ENCODE data around the gene THSD7B.

Gene THSD7B

DNA sequence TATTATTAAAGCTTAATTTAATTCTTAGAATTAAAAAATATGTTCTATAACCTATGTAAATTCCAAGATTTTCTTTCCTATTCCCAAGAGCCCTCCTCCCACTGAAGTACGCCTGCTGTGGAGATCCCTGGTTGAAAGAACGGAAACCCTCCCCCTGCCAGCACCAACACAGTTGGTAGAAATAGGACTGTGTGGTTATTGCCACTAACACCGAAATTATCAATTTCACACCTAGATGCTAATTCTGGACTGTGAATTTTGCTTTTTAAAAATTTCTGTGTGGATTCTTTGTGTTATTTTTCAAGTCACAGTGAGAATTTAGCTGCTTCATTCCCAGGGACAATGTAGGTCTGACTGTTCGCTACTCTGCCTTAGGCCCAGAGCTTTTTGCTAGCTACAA is 893.1 kb downstream of the THSD7B start:
- H3K27me3 Mint-ChIP-seq (ENCODE audit: low read depth): no peaks in the 10 kb centered on the region
- H3K9me3 Mint-ChIP-seq: peaks cover 1% of the 10 kb centered on the region
- no peak overlapping the region for H3K4me3 Mint-ChIP-seq

DNA sequence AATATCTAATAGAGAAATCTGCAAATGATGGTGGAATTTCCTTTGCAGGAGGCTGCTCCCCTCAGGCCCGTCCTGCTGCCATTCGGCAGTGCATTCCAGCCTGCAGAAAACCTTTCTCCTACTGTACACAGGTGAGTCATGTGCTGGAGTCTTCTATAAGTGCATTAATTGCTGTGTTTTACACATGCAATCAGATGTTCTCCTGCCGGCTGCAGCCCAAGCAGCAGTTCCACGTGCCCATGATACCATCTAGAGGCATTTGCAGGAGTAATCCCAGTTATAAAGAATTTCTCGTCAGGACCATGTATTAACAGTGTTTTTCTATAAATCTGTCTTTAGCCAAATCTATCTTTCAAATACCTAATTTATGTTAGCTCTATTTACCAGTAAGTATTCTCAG is 894.3 kb downstream of the THSD7B start:
- H3K4me1 Mint-ChIP-seq: no peaks in the 10 kb centered on the region
- no peaks in the 10 kb centered on the region for H3K9me3 Mint-ChIP-seq
- no peaks in the 10 kb centered on the region for H3K27me3 Mint-ChIP-seq (ENCODE audit: low read depth)
- no peaks in the 10 kb centered on the region for H3K36me3 Mint-ChIP-seq (ENCODE audit: low read depth)
- no peak overlapping the region for H3K27ac Mint-ChIP-seq
- H3K4me3 Mint-ChIP-seq: no peak overlapping the region
- TF ChIP-seq, protein P1, sequence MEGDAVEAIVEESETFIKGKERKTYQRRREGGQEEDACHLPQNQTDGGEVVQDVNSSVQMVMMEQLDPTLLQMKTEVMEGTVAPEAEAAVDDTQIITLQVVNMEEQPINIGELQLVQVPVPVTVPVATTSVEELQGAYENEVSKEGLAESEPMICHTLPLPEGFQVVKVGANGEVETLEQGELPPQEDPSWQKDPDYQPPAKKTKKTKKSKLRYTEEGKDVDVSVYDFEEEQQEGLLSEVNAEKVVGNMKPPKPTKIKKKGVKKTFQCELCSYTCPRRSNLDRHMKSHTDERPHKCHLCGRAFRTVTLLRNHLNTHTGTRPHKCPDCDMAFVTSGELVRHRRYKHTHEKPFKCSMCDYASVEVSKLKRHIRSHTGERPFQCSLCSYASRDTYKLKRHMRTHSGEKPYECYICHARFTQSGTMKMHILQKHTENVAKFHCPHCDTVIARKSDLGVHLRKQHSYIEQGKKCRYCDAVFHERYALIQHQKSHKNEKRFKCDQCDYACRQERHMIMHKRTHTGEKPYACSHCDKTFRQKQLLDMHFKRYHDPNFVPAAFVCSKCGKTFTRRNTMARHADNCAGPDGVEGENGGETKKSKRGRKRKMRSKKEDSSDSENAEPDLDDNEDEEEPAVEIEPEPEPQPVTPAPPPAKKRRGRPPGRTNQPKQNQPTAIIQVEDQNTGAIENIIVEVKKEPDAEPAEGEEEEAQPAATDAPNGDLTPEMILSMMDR (IDR thresholded peaks at IDR 0.05; ENCODE audit: unreplicated experiment in 3 of 3): peak; percentile 17 to 30 (median 22)

More for the DNA sequence above, 893.1 kb downstream of the THSD7B start:
- TF ChIP-seq, protein P1 (IDR thresholded peaks at IDR 0.05; ENCODE audit: unreplicated experiment in 3 of 3): no peak
- Mint-ChIP-seq H3K27ac (no peak overlapping the region), H3K4me1 (no peaks in the 10 kb centered on the region), H3K36me3 (ENCODE audit: low read depth) (no peaks in the 10 kb centered on the region)

DNA sequence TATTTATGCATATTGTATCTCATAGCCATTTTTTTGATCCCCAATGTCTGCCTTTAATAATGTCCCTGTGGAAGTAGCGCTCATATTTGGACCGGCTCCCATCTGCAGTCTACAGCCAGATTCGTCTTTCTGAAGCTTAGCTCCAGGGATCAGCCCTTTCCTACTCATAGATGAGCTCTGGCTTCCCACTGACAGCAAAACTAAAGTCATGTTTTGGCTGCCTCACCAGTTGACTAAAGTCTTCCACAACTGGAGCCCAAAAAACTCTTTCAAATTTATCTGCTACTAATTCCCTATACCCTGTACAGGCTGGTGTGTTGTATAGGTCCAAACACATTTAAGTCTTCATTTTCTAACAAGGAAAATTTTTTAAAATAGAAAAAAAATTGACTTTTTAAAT is 904.8 kb downstream of the THSD7B start:
- H3K27ac Mint-ChIP-seq: no peak overlapping the region
- H3K4me3 Mint-ChIP-seq: no peak overlapping the region
- TF ChIP-seq, protein P1 (IDR thresholded peaks at IDR 0.05; ENCODE audit: unreplicated experiment in 3 of 3): no peak
- H3K36me3 Mint-ChIP-seq (ENCODE audit: low read depth): no peaks in the 10 kb centered on the region
- no peaks in the 10 kb centered on the region for H3K9me3 Mint-ChIP-seq
- no peaks in the 10 kb centered on the region for H3K27me3 Mint-ChIP-seq (ENCODE audit: low read depth)
- no peaks in the 10 kb centered on the region for H3K4me1 Mint-ChIP-seq

DNA sequence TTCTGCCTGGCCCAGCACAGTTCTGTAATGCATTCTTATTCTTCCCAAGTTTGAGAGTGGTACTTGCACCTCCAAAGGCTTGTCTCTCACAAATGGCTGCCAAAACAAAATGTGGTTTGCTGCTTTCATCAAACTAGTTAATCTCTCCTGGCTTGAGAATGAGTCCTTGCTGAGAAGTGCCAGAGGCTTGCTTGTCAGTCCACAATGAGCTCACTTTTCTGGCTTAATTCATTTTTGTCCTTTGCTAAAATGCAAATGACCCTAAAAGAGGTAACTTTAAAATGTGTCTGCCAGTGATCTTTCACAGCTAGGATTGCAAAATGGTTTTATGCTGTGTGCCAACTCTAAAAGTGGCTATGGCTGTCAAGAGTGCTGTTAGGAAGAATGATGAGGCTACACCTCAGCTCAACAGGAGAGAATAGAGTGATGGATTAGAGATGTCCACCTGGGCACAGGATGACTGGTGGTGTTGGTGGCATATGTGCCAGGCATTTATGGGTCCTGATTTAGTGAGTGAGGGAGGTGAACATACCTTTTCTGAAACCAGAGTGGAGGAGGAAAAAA is 907.7 kb downstream of the THSD7B start:
- H3K27ac Mint-ChIP-seq: no peak overlapping the region
- no peaks in the 10 kb centered on the region for H3K9me3 Mint-ChIP-seq
- H3K36me3 Mint-ChIP-seq (ENCODE audit: low read depth): no peaks in the 10 kb centered on the region
- no peak overlapping the region for H3K4me3 Mint-ChIP-seq
- H3K4me1 Mint-ChIP-seq: peaks cover 5% of the 10 kb centered on the region
- TF ChIP-seq, protein P1 (IDR thresholded peaks at IDR 0.05; ENCODE audit: unreplicated experiment in 3 of 3): no peak
- no peaks in the 10 kb centered on the region for H3K27me3 Mint-ChIP-seq (ENCODE audit: low read depth)

DNA sequence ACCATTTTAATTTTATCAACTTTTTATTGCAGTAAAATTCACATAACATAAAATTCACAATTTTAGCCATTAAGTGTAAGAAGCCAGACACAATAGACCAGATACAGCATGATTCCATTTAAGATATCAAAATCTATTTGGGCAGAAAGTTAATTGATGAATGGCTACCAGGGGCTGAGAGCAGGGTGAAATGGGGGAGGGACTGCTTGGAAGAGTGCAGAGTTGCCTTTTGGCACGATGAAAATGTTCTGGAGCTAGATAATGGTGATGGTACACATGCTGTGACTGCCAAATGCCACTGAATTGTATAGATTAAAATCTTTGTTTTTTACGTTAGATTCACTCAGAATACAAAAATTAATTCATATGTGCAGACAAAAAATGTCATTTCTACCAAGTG is 909.6 kb downstream of the THSD7B start:
- no peak overlapping the region for H3K27ac Mint-ChIP-seq
- H3K9me3 Mint-ChIP-seq: no peaks in the 10 kb centered on the region

More for the DNA sequence above, 909.6 kb downstream of the THSD7B start:
- TF ChIP-seq, protein P1 (IDR thresholded peaks at IDR 0.05; ENCODE audit: unreplicated experiment in 3 of 3): no peak
- no peaks in the 10 kb centered on the region for H3K36me3 Mint-ChIP-seq (ENCODE audit: low read depth)
- H3K4me3 Mint-ChIP-seq: no peak overlapping the region
- H3K27me3 Mint-ChIP-seq (ENCODE audit: low read depth): no peaks in the 10 kb centered on the region
- peaks cover 5% of the 10 kb centered on the region for H3K4me1 Mint-ChIP-seq

Data from nephron (organoid).